Measurements from ENCODE around the gene RNF5.

DNA sequence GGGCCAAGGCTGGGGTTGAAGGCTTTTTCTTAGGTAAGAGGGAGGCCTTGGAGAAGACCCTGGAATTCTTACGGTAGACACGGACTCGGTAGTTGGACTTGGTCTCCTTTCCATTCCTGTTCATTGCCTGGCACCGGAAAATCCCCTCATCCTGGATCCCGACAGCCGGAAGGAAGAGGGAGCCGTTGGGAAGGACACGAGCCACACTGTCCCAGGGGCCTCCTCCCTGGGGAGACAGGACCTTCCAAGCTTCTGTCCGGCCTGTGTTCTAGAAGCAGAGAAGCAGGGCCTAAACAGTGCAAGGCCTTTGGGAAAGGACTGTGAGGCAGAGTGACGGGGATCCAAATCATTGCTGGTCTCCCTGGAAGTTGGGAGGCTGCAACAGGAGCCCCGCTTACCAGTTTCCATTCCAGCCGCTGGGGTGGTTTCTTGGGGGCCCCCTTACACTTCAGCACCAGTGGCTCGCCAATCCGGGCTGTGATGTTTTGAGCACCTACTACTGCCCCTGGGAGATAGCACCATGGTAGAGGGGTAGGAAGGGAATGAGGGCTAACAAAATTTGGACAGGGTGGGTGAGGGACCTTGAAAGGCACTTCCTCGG is 5.4 kb downstream of the RNF5 start:
- TF ChIP-seq, protein P1, sequence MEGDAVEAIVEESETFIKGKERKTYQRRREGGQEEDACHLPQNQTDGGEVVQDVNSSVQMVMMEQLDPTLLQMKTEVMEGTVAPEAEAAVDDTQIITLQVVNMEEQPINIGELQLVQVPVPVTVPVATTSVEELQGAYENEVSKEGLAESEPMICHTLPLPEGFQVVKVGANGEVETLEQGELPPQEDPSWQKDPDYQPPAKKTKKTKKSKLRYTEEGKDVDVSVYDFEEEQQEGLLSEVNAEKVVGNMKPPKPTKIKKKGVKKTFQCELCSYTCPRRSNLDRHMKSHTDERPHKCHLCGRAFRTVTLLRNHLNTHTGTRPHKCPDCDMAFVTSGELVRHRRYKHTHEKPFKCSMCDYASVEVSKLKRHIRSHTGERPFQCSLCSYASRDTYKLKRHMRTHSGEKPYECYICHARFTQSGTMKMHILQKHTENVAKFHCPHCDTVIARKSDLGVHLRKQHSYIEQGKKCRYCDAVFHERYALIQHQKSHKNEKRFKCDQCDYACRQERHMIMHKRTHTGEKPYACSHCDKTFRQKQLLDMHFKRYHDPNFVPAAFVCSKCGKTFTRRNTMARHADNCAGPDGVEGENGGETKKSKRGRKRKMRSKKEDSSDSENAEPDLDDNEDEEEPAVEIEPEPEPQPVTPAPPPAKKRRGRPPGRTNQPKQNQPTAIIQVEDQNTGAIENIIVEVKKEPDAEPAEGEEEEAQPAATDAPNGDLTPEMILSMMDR (IDR thresholded peaks at IDR 0.05): no peak
- TF ChIP-seq POLR2A (IDR thresholded peaks at IDR 0.05): no peak

Data from esophagus squamous epithelium (tissue), 4 donors.